Measurements from ENCODE around the gene CDC42SE2.

- TF ChIP-seq CREB1 (CRISPR knock-in tag; IDR thresholded peaks at IDR 0.05; ENCODE audit: low read depth) (no peak), CTCF (conservative IDR thresholded peaks at IDR 0.05; ENCODE audit: low read depth in 2 of 2) (no peak), POLR2AphosphoS5 (IDR thresholded peaks at IDR 0.05; ENCODE audit: low read depth) (no peak), JUNB (IDR thresholded peaks at IDR 0.05; ENCODE audit: unreplicated experiment) (no peak), EZH2phosphoT487 (IDR thresholded peaks at IDR 0.05; ENCODE audit: unreplicated experiment) (no peak), EZH2 (IDR thresholded peaks at IDR 0.05; ENCODE audit: low read depth, unreplicated experiment) (no peak), ETS1 (IDR thresholded peaks at IDR 0.05) (no peak), REST (IDR thresholded peaks at IDR 0.05; ENCODE audit: unreplicated experiment) (no peak), NANOG (IDR thresholded peaks at IDR 0.05; ENCODE audit: borderline replicate concordance) (no peak), STAT1 (IDR thresholded peaks at IDR 0.05; ENCODE audit: unreplicated experiment) (no peak), ZNF462 (CRISPR knock-in tag; IDR thresholded peaks at IDR 0.05) (no peak), ZNF331 (CRISPR knock-in tag; IDR thresholded peaks at IDR 0.05; ENCODE audit: low read depth) (no peak), ZNF114 (CRISPR knock-in tag; IDR thresholded peaks at IDR 0.05) (no peak)
These were observed 7.0 kb downstream of the CDC42SE2 start for GRCh38 chr5:131270809-131271208.
